ENCODE results near the gene CRIP1.

DNA sequence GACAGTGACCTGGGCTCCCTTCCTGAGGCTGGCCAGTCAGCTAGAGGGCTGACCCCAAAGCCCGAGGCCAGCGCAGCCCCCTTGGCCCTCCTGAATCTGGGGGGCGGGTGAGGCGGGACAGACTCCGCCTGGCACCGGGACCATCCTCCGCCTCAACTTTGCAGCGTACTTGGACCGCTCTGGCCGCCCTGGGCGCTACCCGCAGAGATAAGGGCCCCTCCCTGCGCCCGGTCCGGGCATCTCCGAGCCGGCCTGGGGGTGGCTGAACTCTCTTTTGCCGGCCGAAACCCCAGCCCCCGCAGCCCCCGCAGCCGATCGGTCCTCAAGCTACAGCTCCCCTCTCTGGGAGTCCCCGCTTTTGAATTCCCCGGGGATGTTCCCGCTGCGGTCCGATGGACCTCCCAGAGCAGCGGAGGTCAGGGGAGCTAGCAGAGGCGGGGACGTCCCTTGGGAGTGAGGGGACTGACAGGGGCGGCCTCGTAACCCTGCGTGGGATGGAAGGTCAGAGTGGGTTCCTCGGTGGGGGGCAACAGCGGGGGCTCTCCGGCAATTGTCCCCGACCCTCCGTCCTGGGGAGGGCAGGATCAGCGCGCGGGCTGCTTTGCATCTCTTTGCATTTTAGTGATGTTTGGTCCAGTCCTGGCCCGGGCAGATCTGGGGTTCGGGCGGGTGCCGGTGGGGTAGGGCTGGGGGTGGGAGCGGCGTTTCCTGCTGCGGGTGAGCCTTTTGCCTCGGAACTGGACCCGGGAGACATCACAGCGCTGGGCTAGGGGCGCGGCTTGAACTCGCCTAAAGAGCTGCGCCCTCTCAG, at the start of gene CRIP1:
- TF ChIP-seq, protein P1, sequence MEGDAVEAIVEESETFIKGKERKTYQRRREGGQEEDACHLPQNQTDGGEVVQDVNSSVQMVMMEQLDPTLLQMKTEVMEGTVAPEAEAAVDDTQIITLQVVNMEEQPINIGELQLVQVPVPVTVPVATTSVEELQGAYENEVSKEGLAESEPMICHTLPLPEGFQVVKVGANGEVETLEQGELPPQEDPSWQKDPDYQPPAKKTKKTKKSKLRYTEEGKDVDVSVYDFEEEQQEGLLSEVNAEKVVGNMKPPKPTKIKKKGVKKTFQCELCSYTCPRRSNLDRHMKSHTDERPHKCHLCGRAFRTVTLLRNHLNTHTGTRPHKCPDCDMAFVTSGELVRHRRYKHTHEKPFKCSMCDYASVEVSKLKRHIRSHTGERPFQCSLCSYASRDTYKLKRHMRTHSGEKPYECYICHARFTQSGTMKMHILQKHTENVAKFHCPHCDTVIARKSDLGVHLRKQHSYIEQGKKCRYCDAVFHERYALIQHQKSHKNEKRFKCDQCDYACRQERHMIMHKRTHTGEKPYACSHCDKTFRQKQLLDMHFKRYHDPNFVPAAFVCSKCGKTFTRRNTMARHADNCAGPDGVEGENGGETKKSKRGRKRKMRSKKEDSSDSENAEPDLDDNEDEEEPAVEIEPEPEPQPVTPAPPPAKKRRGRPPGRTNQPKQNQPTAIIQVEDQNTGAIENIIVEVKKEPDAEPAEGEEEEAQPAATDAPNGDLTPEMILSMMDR (IDR thresholded peaks at IDR 0.05; ENCODE audit: insufficient read depth, low read length, poor library complexity, severe bottlenecking): no peak
- no peak for TF ChIP-seq EZH2phosphoT487 (conservative IDR thresholded peaks at IDR 0.05; ENCODE audit: low read length)

Data from SU-DHL-6 (cell line).